GM21529 (cell line): ENCODE measurements around the gene RMND1.
"Not testable (repeated sequence)": the region's sequence is repeated elsewhere in the genome, so short reads cannot be mapped to it uniquely, and the experiment has no call there.

Source experiments
- ATAC-seq: cut with Tn5 transposase; IDR thresholded peaks from one replicate; pipeline ENCODE4 v1.9.1; 2021; ENCODE audit not compliant: unreplicated experiment

The RMND1 gene

GRCh38 chr6:151452750-151453427 lies 963 bp upstream of the RMND1 start:
- ATAC-seq, result no peak

- no peak for ATAC-seq
These were observed 443 bp downstream of the RMND1 start for GRCh38 chr6:151451417-151451949.

- not testable (repeated sequence) for ATAC-seq
These were observed 998 bp downstream of the RMND1 start for GRCh38 chr6:151450928-151451327.

- ATAC-seq, result no peak
These were observed 3.3 kb downstream of the RMND1 start for GRCh38 chr6:151448623-151449022.

GRCh38 chr6:151447237-151447636 lies 4.7 kb downstream of the RMND1 start:
- ATAC-seq, result no peak

GRCh38 chr6:151445482-151445881 lies 6.4 kb downstream of the RMND1 start:
- no peak for ATAC-seq

GRCh38 chr6:151443911-151444621 lies 7.9 kb downstream of the RMND1 start:
- no peak for ATAC-seq

GRCh38 chr6:151443454-151443853 lies 8.5 kb downstream of the RMND1 start:
- ATAC-seq, result no peak

GRCh38 chr6:151442371-151442770 lies 9.6 kb downstream of the RMND1 start:
- no peak for ATAC-seq

- no peak for ATAC-seq
These were observed 10.3 kb downstream of the RMND1 start for GRCh38 chr6:151441390-151442166.

GRCh38 chr6:151440930-151441329 lies 11.0 kb downstream of the RMND1 start:
- ATAC-seq, result peak; percentile 50

GRCh38 chr6:151440498-151440897 lies 11.4 kb downstream of the RMND1 start:
- ATAC-seq, result peak; percentile 78

- ATAC-seq, result no peak
These were observed 14.5 kb downstream of the RMND1 start for GRCh38 chr6:151437401-151437800.

GRCh38 chr6:151436802-151437201 lies 15.1 kb downstream of the RMND1 start:
- ATAC-seq, result no peak

GRCh38 chr6:151436300-151436699 lies 15.6 kb downstream of the RMND1 start:
- ATAC-seq, result no peak

GRCh38 chr6:151434369-151434768 lies 17.6 kb downstream of the RMND1 start:
- ATAC-seq, result no peak

GRCh38 chr6:151432651-151433050 lies 19.3 kb downstream of the RMND1 start:
- no peak for ATAC-seq

- no peak for ATAC-seq
These were observed 20.6 kb downstream of the RMND1 start for GRCh38 chr6:151431337-151431736.

- no peak for ATAC-seq
These were observed 21.0 kb downstream of the RMND1 start for GRCh38 chr6:151430886-151431285.

- ATAC-seq, result no peak
These were observed 23.7 kb downstream of the RMND1 start for GRCh38 chr6:151428093-151428735.

- ATAC-seq, result no peak
These were observed 26.4 kb downstream of the RMND1 start for GRCh38 chr6:151425561-151425960.
